Sigmoid colon (tissue), 4 donors: ENCODE measurements around the gene CR1.

Source experiments
- EP300 ChIP-seq, 4 donors: sonication (generic); formaldehyde crosslinking; IDR thresholded peaks; one replicate each; pipeline ENCODE4 v1.6.1; 2017; ENCODE audit warnings: antibody characterized with exemption in 4 of 4
- POLR2A ChIP-seq, 2 donors: fragments of 450-650 bp; IDR thresholded peaks; one replicate each; pipeline ENCODE4 v1.6.1; 2016; ENCODE audit warnings: antibody characterized with exemption in 2 of 2, mild to moderate bottlenecking in 2 of 2, moderate library complexity in 2 of 2
- POLR2AphosphoS5 ChIP-seq, 4 donors: sonication (generic); formaldehyde crosslinking; IDR thresholded peaks; one replicate each; pipeline ENCODE4 v1.6.1; 2017; ENCODE audit warnings: antibody characterized with exemption in 4 of 4
- TF ChIP-seq, protein P1 (sequence below), 4 experiments: fragments of 450-650 bp in 3 of 4; fragments of 200-600 bp in 1 of 4; IDR thresholded peaks; one replicate each; pipeline ENCODE4 v1.5.1; 2016 to 2019; ENCODE audit warnings: antibody characterized with exemption in 4 of 4, mild to moderate bottlenecking in 3 of 4, moderate library complexity in 2 of 4

DNA sequence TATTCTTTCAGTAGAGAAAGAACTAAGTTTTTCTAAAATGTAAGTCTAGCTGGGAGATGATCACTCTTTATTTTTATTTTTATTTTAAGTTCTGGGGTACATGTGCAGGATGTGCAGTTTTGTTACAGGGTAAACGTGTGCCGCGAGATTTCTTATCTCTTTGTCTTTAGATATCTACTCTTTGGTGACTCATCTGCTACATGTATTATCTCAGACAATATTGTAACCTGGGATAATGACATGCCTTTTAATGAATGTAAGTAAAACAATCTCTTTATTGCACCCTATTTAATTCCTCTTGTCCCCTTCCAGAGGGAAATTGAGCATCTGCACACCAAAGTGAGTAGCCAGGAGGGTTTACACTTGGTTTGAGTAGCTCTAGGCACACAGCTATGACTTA lies 32.4 kb upstream of the CR1 start:
- TF ChIP-seq EP300 (IDR thresholded peaks at IDR 0.05) (no peak), POLR2AphosphoS5 (IDR thresholded peaks at IDR 0.05) (no peak), POLR2A (IDR thresholded peaks at IDR 0.05) (no peak)
- TF ChIP-seq, protein P1, sequence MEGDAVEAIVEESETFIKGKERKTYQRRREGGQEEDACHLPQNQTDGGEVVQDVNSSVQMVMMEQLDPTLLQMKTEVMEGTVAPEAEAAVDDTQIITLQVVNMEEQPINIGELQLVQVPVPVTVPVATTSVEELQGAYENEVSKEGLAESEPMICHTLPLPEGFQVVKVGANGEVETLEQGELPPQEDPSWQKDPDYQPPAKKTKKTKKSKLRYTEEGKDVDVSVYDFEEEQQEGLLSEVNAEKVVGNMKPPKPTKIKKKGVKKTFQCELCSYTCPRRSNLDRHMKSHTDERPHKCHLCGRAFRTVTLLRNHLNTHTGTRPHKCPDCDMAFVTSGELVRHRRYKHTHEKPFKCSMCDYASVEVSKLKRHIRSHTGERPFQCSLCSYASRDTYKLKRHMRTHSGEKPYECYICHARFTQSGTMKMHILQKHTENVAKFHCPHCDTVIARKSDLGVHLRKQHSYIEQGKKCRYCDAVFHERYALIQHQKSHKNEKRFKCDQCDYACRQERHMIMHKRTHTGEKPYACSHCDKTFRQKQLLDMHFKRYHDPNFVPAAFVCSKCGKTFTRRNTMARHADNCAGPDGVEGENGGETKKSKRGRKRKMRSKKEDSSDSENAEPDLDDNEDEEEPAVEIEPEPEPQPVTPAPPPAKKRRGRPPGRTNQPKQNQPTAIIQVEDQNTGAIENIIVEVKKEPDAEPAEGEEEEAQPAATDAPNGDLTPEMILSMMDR (IDR thresholded peaks at IDR 0.05): no peak
